HepG2 (cell line): ENCODE results near the gene FAF2. TPM values are rescaled to one million over a fixed set of nuclear protein-coding genes. Genes with fewer than 3 reads are reported as not detected.

Experiments
- ADNP ChIP-seq: sonication (generic); formaldehyde crosslinking; IDR thresholded peaks from 2 replicates; pipeline ENCODE4 v1.4.0; 2020; ENCODE audit warnings: missing genetic modification reagents
- GATA4 ChIP-seq: sonication (generic); IDR thresholded peaks from 2 replicates; pipeline ENCODE4 v1.6.1; 2016; ENCODE audit warnings: antibody characterized with exemption, low read depth, borderline replicate concordance
- KDM1A ChIP-seq: IDR thresholded peaks from 2 replicates; pipeline ENCODE4 v1.6.1; 2016; ENCODE audit warnings: missing compliant biosample characterization
- KLF11 ChIP-seq: IDR thresholded peaks from 2 replicates; pipeline ENCODE4 v1.6.1; 2016; ENCODE audit warnings: missing compliant biosample characterization
- RBFOX2 ChIP-seq: fragments of 200-400 bp; formaldehyde crosslinking; IDR thresholded peaks from 2 replicates; pipeline ENCODE4 v1.6.1; 2017; ENCODE audit warnings: low read depth, mild to moderate bottlenecking, low read length
- polyA plus RNA-seq, 8 experiments: library from polyadenylated mRNA; depleted of rRNA in 3 of 8; stranded (reverse) in 7 of 8; unstranded in 1 of 8; fragments of >200 nt; fragmentation: Illumina TruSeq in 4 of 8; extraction: Trizol in 4 of 8; gene quantifications; 2 replicates each; pipeline versions ENCODE4 v1.2.1 to v1.2.3, GENCODE V29; 2011 to 2016; ENCODE audit warnings: low read depth in 4 of 8, missing spikeins in 1 of 8, mixed read lengths in 1 of 8; ENCODE audit not compliant: insufficient read depth in 1 of 8
- total RNA-seq, 5 experiments: library from RNA; depleted of rRNA; stranded (reverse); fragments of >200 nt; fragmentation: Illumina TruSeq; extraction: Trizol; gene quantifications; 2 replicates each; pipeline ENCODE4 v1.2.3, GENCODE V29; 2016; ENCODE audit warnings: low read depth in 1 of 5
- TF ChIP-seq, protein P1 (sequence below): sonication (generic); formaldehyde crosslinking; IDR thresholded peaks from 2 replicates; pipeline ENCODE4 v1.4.0; 2020; ENCODE audit warnings: missing genetic modification reagents
- TF ChIP-seq, protein P2 (sequence below): sonication (generic); formaldehyde crosslinking; IDR thresholded peaks from 2 replicates; pipeline ENCODE4 v1.5.0; 2020; ENCODE audit warnings: missing genetic modification reagents
- TF ChIP-seq, protein P3 (sequence below): sonication (generic); IDR thresholded peaks from 2 replicates; pipeline ENCODE4 v1.6.1; 2016; ENCODE audit warnings: low read depth, borderline replicate concordance

FAF2 gene
- total and polyA plus RNA-seq, 2 of the 13 experiments (the other 11 are each of a cell fraction or from before 2014, with no cell fraction given): 27.8 to 34.3 TPM

DNA sequence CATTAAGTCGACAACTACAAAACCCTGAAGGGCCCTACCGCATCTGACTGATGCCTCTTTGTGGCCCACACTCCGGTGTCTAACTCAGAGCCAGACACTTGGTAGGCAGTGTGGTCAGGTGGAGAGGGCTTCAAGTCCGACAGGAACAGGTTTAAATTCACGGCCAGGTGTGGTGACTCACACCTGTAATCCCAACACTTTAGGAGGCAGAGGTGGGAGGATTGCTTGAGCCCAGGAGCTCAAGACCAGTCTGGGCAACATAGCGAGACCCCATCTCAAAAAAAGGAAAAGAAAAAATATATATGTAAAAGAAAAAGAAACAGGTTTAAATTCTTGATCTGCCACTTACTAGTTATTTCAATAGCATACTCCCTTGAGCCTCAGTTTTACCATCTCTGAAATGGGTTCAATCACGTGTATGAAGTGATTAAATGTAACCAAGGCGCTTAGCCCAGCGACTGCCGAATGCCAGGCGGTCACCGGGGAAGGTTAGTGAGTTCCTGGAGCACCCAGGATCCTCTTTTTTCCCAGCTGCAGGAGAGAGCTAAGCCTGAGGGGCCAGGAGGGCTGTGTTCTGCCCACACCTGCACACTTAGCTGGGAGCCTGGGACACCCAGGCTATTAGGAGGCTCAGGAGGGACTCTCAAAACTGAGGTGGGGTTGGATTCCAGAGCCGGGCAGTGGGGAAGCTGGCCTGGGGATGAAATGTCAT lies 32.8 kb upstream of the FAF2 start (continued):
- TF ChIP-seq, protein P1, sequence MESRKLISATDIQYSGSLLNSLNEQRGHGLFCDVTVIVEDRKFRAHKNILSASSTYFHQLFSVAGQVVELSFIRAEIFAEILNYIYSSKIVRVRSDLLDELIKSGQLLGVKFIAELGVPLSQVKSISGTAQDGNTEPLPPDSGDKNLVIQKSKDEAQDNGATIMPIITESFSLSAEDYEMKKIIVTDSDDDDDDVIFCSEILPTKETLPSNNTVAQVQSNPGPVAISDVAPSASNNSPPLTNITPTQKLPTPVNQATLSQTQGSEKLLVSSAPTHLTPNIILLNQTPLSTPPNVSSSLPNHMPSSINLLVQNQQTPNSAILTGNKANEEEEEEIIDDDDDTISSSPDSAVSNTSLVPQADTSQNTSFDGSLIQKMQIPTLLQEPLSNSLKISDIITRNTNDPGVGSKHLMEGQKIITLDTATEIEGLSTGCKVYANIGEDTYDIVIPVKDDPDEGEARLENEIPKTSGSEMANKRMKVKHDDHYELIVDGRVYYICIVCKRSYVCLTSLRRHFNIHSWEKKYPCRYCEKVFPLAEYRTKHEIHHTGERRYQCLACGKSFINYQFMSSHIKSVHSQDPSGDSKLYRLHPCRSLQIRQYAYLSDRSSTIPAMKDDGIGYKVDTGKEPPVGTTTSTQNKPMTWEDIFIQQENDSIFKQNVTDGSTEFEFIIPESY: peak; percentile 44; the same call in 1 of the 2 replicates
- TF ChIP-seq KDM1A (CRISPR knock-in tag) (0 out of 2 replicates have a peak, but pooled peaks have one; percentile 34), KLF11 (CRISPR knock-in tag) (no peak), ADNP (CRISPR knock-in tag) (0 out of 2 replicates have a peak, but pooled peaks have one; percentile 32), RBFOX2 (no peak), GATA4 (no peak)
- TF ChIP-seq, protein P2, sequence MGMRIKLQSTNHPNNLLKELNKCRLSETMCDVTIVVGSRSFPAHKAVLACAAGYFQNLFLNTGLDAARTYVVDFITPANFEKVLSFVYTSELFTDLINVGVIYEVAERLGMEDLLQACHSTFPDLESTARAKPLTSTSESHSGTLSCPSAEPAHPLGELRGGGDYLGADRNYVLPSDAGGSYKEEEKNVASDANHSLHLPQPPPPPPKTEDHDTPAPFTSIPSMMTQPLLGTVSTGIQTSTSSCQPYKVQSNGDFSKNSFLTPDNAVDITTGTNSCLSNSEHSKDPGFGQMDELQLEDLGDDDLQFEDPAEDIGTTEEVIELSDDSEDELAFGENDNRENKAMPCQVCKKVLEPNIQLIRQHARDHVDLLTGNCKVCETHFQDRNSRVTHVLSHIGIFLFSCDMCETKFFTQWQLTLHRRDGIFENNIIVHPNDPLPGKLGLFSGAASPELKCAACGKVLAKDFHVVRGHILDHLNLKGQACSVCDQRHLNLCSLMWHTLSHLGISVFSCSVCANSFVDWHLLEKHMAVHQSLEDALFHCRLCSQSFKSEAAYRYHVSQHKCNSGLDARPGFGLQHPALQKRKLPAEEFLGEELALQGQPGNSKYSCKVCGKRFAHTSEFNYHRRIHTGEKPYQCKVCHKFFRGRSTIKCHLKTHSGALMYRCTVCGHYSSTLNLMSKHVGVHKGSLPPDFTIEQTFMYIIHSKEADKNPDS: 0 out of 2 replicates have a peak, but pooled peaks have one; percentile 2
- TF ChIP-seq, protein P3, sequence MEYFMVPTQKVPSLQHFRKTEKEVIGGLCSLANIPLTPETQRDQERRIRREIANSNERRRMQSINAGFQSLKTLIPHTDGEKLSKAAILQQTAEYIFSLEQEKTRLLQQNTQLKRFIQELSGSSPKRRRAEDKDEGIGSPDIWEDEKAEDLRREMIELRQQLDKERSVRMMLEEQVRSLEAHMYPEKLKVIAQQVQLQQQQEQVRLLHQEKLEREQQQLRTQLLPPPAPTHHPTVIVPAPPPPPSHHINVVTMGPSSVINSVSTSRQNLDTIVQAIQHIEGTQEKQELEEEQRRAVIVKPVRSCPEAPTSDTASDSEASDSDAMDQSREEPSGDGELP: no peak
